Common myeloid progenitor, CD34-positive (primary cell): ENCODE data around the gene TMPRSS11E.
"Not testable (repeated sequence)": the region's sequence is repeated elsewhere in the genome, so short reads cannot be mapped to it uniquely, and the experiment has no call there.

Experiments
- CTCF ChIA-PET: fragments of 350-600 bp; sonication (Branson Sonifier 250); formaldehyde crosslinking; loops from one replicate; lab custom pipeline; 2021; ENCODE audit warnings: antibody characterized with exemption; lab: Charles Lee
- POLR2A ChIA-PET: fragments of 350-600 bp; sonication (Branson Sonifier 250); formaldehyde crosslinking; loops from one replicate; lab custom pipeline; 2021; ENCODE audit warnings: antibody characterized with exemption; lab: Charles Lee
- DNase-seq, 3 donors: peaks; one replicate each; pipeline versions ENCODE4 v3.0.0 to v3.0.0-alpha.2; 2013
- H3K27ac ChIP-seq, 2 experiments: 1 replicate in 1 of 2; 2 replicates in 1 of 2; pipeline ENCODE4 v1.7.0; 2013; ENCODE audit warnings: inconsistent platforms in 2 of 2, low read length in 2 of 2, mild to moderate bottlenecking in 2 of 2, low read depth in 1 of 2, moderate library complexity in 1 of 2; ENCODE audit not compliant: severe bottlenecking in 2 of 2, insufficient read depth in 1 of 2, poor library complexity in 1 of 2
- H3K27me3 ChIP-seq, 5 experiments: replicated peaks in 2 of 5; 1 replicate in 3 of 5; 2 replicates in 2 of 5; pipeline versions ENCODE4 v1.6.1 to v1.7.0; 2013; ENCODE audit warnings: low read length in 4 of 5, mild to moderate bottlenecking in 2 of 5, moderate library complexity in 2 of 5, inconsistent platforms in 1 of 5; ENCODE audit not compliant: insufficient read depth in 5 of 5, control insufficient read depth in 4 of 5
- H3K36me3 ChIP-seq, 4 experiments: 1 replicate in 2 of 4; 2 replicates in 2 of 4; pipeline versions ENCODE4 v1.6.1 to v1.7.0; 2013; ENCODE audit warnings: low read length in 3 of 4, control low read depth in 1 of 4, mild to moderate bottlenecking in 1 of 4; ENCODE audit not compliant: control insufficient read depth in 4 of 4, insufficient read depth in 4 of 4
- H3K4me1 ChIP-seq, 4 experiments: 1 replicate in 3 of 4; 2 replicates in 1 of 4; pipeline versions ENCODE4 v1.6.1 to v1.7.1; 2013; ENCODE audit warnings: low read length in 3 of 4, mild to moderate bottlenecking in 3 of 4, control low read depth in 1 of 4, inconsistent platforms in 1 of 4, moderate library complexity in 1 of 4; ENCODE audit not compliant: control insufficient read depth in 4 of 4, insufficient read depth in 4 of 4; ENCODE audit errors: control extremely low read depth in 1 of 4
- H3K4me3 ChIP-seq, 7 experiments: 1 replicate in 4 of 7; 2 replicates in 3 of 7; pipeline versions ENCODE4 v1.5.1 to v1.7.0; 2013; ENCODE audit warnings: mild to moderate bottlenecking in 7 of 7, low read length in 6 of 7, moderate library complexity in 6 of 7, inconsistent platforms in 2 of 7, low read depth in 2 of 7, control low read depth in 1 of 7; ENCODE audit not compliant: insufficient read depth in 4 of 7, control insufficient read depth in 1 of 7; ENCODE audit errors: extremely low read depth in 1 of 7
- H3K9me3 ChIP-seq, 5 experiments: 1 replicate in 4 of 5; 2 replicates in 1 of 5; pipeline versions ENCODE4 v1.6.1 to v1.7.1; 2013; ENCODE audit warnings: low read length in 4 of 5, mild to moderate bottlenecking in 2 of 5, inconsistent platforms in 1 of 5, low read depth in 1 of 5, moderate library complexity in 1 of 5; ENCODE audit not compliant: control insufficient read depth in 4 of 5, insufficient read depth in 2 of 5; ENCODE audit errors: control extremely low read depth in 1 of 5
- WGBS: methylation state at CpG from one replicate; pipeline ENCODE4 v1.1.5; 2013; ENCODE audit not compliant: insufficient coverage; 5-methylcytosine and 5-hydroxymethylcytosine counted together

TMPRSS11E gene

GRCh38 chr4:68407015-68407867 lies 40.0 kb upstream of the TMPRSS11E start:
- CTCF ChIA-PET, result not testable (repeated sequence)

GRCh38 chr4:68407868-68408190 lies 39.4 kb upstream of the TMPRSS11E start:
- CTCF ChIA-PET, result no interaction called here
- WGBS, result 67% methylated on average over 1 of the region's 3 CpGs

More at GRCh38 chr4:68407015-68407867, 40.0 kb upstream of the TMPRSS11E start:
- H3K27ac ChIP-seq, H3K36me3 ChIP-seq, H3K4me1 ChIP-seq, H3K4me3 ChIP-seq, H3K27me3 ChIP-seq, DNase-seq, H3K9me3 ChIP-seq, POLR2A ChIA-PET: not testable (repeated sequence)
- 93% methylated on average over 5 of the region's 10 CpGs for WGBS

GRCh38 chr4:68410149-68410548 lies 37.1 kb upstream of the TMPRSS11E start:
- CTCF ChIA-PET, result no interaction called here
- no peaks in the 10 kb centered on the region for H3K4me1 ChIP-seq
- no peak for DNase-seq
- H3K4me3 ChIP-seq, result no peak overlapping the region
- POLR2A ChIA-PET, result no interaction called here
- H3K9me3 ChIP-seq, result no peaks in the 10 kb centered on the region
- no peaks in the 10 kb centered on the region for H3K27me3 ChIP-seq
- no peak overlapping the region for H3K27ac ChIP-seq
- no peaks in the 10 kb centered on the region for H3K36me3 ChIP-seq
- 92% methylated on average over 2 of the region's 2 CpGs for WGBS

More at GRCh38 chr4:68407868-68408190, 39.4 kb upstream of the TMPRSS11E start:
- no peaks in the 10 kb centered on the region for H3K27me3 ChIP-seq
- H3K4me3 ChIP-seq, result no peak overlapping the region
- H3K4me1 ChIP-seq, result no peaks in the 10 kb centered on the region
- no peak overlapping the region for H3K27ac ChIP-seq
- H3K9me3 ChIP-seq, result no peaks in the 10 kb centered on the region
- DNase-seq, result no peak
- H3K36me3 ChIP-seq, result no peaks in the 10 kb centered on the region
- POLR2A ChIA-PET, result no interaction called here

GRCh38 chr4:68410643-68411042 lies 36.6 kb upstream of the TMPRSS11E start:
- Histone ChIP-seq H3K27me3 (no peaks in the 10 kb centered on the region), H3K4me1 (no peaks in the 10 kb centered on the region), H3K27ac (no peak overlapping the region), H3K36me3 (no peaks in the 10 kb centered on the region), H3K9me3 (no peaks in the 10 kb centered on the region), H3K4me3 (no peak overlapping the region)
- CTCF ChIA-PET, result no interaction called here
- no peak for DNase-seq
- WGBS, result 100% methylated on average over 1 of the region's 1 CpG
- POLR2A ChIA-PET, result no interaction called here

GRCh38 chr4:68412031-68412430 lies 35.2 kb upstream of the TMPRSS11E start:
- H3K4me3 ChIP-seq, H3K9me3 ChIP-seq, CTCF ChIA-PET, H3K27ac ChIP-seq, DNase-seq, POLR2A ChIA-PET, H3K27me3 ChIP-seq, H3K4me1 ChIP-seq, H3K36me3 ChIP-seq: not testable (repeated sequence)
- 100% methylated on average over 1 of the region's 2 CpGs for WGBS

- no peak for DNase-seq
- peaks cover 0 to 3% (median 0%) of the 10 kb centered on the region in 5 experiments for H3K9me3 ChIP-seq
- H3K36me3 ChIP-seq, result no peaks in the 10 kb centered on the region
- 100% methylated on average over 2 of the region's 3 CpGs for WGBS
- no peak overlapping the region for H3K27ac ChIP-seq
- CTCF ChIA-PET, result no interaction called here
- POLR2A ChIA-PET, result no interaction called here
- H3K4me1 ChIP-seq, result no peaks in the 10 kb centered on the region
- H3K27me3 ChIP-seq, result no peaks in the 10 kb centered on the region
- no peak overlapping the region for H3K4me3 ChIP-seq
These were observed 30.7 kb upstream of the TMPRSS11E start for GRCh38 chr4:68416591-68416990.

GRCh38 chr4:68426516-68426915 lies 20.7 kb upstream of the TMPRSS11E start:
- Histone ChIP-seq H3K36me3 (no peaks in the 10 kb centered on the region), H3K4me1 (no peaks in the 10 kb centered on the region), H3K4me3 (no peak overlapping the region), H3K9me3 (no peaks in the 10 kb centered on the region), H3K27me3 (no peaks in the 10 kb centered on the region), H3K27ac (no peak overlapping the region)
- no peak for DNase-seq
- 93% methylated on average over 3 of the region's 3 CpGs for WGBS
- ChIA-PET CTCF (interaction anchor here (0.6 kb wide), 1 partner anchor 1154 kb away, joined by 3 read pairs; no protein-coding TSS in a partner anchor), POLR2A (no interaction called here)
